Muscle layer of colon (tissue), 2 donors: ENCODE measurements around the gene FXN.

Source experiments
- H3K27ac ChIP-seq: one replicate; pipeline ENCODE4 v1.7.0; 2013; ENCODE audit warnings: low read depth, mild to moderate bottlenecking, low read length, moderate library complexity
- H3K27me3 ChIP-seq, 2 donors: one replicate each; pipeline ENCODE4 v1.7.0; 2013; ENCODE audit warnings: low read length in 2 of 2, mild to moderate bottlenecking in 2 of 2; ENCODE audit not compliant: insufficient read depth in 2 of 2, control insufficient read depth in 1 of 2
- H3K36me3 ChIP-seq: one replicate; pipeline ENCODE4 v1.7.0; 2013; ENCODE audit warnings: mild to moderate bottlenecking, low read length; ENCODE audit not compliant: insufficient read depth
- H3K4me1 ChIP-seq: one replicate; pipeline ENCODE4 v1.7.0; 2013; ENCODE audit warnings: mild to moderate bottlenecking, low read length; ENCODE audit not compliant: insufficient read depth
- H3K4me3 ChIP-seq, 2 donors: one replicate each; pipeline ENCODE4 v1.7.0; 2013; ENCODE audit warnings: low read length in 2 of 2, low read depth in 1 of 2, mild to moderate bottlenecking in 1 of 2, moderate library complexity in 1 of 2
- H3K9ac ChIP-seq: one replicate; pipeline ENCODE4 v1.7.0; 2013; ENCODE audit warnings: low read length
- H3K9me3 ChIP-seq: one replicate; pipeline ENCODE4 v1.7.0; 2013; ENCODE audit warnings: mild to moderate bottlenecking, low read length
- donor health status: abdominal sarcoma.
- donor health status: Adenocarcinoma of cecum.

The FXN gene

GRCh38 chr9:69028754-69029153 is 6.8 kb upstream of the FXN start:
- H3K36me3 ChIP-seq = no peaks in the 10 kb centered on the region
- no peaks in the 10 kb centered on the region for H3K9me3 ChIP-seq
- no peak overlapping the region for H3K27ac ChIP-seq

GRCh38 chr9:69029535-69029934 is 6.0 kb upstream of the FXN start:
- Histone ChIP-seq H3K27ac (no peak overlapping the region), H3K4me3 (no peak overlapping the region), H3K4me1 (no peaks in the 10 kb centered on the region), H3K36me3 (no peaks in the 10 kb centered on the region), H3K27me3 (no peaks in the 10 kb centered on the region), H3K9ac (no peak overlapping the region), H3K9me3 (no peaks in the 10 kb centered on the region)

More at GRCh38 chr9:69028754-69029153, 6.8 kb upstream of the FXN start:
- H3K9ac ChIP-seq = no peak overlapping the region
- H3K4me1 ChIP-seq = no peaks in the 10 kb centered on the region
- no peak overlapping the region for H3K4me3 ChIP-seq
- no peaks in the 10 kb centered on the region for H3K27me3 ChIP-seq

DNA sequence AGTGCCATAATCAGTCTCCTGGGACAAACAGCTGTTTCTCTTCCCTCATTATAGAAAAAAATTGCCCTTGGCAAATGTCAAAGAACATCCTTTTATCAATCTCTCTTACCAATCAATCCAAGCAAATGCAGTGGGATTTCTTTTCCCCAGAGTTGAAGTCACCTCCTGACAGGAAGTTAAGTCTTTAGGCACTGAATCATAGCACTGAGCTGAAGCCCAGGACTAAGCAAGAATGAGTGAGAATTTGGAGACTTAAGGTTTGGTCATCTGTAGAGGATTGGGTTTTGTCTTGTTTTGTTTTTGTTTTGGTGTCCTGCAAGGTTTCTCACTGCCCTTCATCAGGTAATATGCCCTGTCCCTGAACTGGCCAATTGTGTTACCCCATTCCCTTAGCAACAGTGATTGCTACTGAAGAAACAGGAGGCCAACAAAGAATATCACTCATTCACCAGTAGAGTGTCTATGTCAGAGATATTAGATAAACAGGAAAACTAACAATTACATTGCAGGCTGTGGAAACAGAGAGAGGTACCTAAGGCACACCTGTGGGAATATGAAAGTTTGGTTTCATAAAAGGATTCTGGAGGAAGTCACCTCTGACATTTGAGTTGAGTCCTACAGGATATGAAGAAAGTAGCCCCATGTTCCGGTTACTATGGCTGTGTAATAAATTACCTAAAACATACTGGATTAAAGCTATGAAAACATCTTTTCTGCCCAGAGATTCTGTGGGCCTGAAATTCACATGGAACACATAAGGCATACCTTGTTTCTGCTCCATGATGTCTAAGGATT is 4.5 kb upstream of the FXN start:
- no peak overlapping the region for H3K27ac ChIP-seq
- peaks cover 4% of the 10 kb centered on the region for H3K4me1 ChIP-seq
- H3K9ac ChIP-seq = no peak overlapping the region
- H3K36me3 ChIP-seq = no peaks in the 10 kb centered on the region
- H3K9me3 ChIP-seq = no peaks in the 10 kb centered on the region
- no peaks in the 10 kb centered on the region for H3K27me3 ChIP-seq
- no peak overlapping the region for H3K4me3 ChIP-seq

DNA sequence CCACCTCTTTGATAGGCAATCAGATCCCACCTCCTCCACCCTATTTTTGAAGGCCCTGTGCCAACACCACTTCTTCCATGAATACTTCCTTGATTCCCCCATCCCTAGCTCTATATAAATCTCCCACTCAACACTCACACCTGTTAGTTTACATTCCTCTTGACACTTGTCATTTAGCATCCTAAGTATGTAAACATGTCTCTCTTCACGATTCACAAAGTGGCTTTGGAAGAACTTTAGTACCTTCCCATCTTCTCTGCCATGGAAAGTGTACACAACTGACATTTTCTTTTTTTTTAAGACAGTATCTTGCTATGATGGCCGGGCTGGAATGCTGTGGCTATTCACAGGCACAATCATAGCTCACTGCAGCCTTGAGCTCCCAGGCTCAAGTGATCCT is 1.5 kb upstream of the FXN start:
- no peak overlapping the region for H3K4me3 ChIP-seq
- H3K27me3 ChIP-seq = no peaks in the 10 kb centered on the region
- no peaks in the 10 kb centered on the region for H3K9me3 ChIP-seq
- H3K36me3 ChIP-seq = no peaks in the 10 kb centered on the region
- no peak overlapping the region for H3K27ac ChIP-seq
- H3K4me1 ChIP-seq = peaks cover 11% of the 10 kb centered on the region
- H3K9ac ChIP-seq = no peak overlapping the region

DNA sequence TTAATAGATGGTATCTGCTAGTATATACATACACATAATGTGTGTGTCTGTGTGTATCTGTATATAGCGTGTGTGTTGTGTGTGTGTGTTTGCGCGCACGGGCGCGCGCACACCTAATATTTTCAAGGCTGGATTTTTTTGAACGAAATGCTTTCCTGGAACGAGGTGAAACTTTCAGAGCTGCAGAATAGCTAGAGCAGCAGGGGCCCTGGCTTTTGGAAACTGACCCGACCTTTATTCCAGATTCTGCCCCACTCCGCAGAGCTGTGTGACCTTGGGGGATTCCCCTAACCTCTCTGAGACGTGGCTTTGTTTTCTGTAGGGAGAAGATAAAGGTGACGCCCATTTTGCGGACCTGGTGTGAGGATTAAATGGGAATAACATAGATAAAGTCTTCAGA is 757 bp downstream of the FXN start:
- H3K36me3 ChIP-seq = no peaks in the 10 kb centered on the region
- no peaks in the 10 kb centered on the region for H3K9me3 ChIP-seq
- H3K27ac ChIP-seq = peak overlapping the region; percentile 93
- H3K4me3 ChIP-seq = peak overlapping the region; percentile 86 to 92
- H3K9ac ChIP-seq = peak overlapping the region; percentile 82
- no peaks in the 10 kb centered on the region for H3K27me3 ChIP-seq
- H3K4me1 ChIP-seq = peaks cover 11% of the 10 kb centered on the region

DNA sequence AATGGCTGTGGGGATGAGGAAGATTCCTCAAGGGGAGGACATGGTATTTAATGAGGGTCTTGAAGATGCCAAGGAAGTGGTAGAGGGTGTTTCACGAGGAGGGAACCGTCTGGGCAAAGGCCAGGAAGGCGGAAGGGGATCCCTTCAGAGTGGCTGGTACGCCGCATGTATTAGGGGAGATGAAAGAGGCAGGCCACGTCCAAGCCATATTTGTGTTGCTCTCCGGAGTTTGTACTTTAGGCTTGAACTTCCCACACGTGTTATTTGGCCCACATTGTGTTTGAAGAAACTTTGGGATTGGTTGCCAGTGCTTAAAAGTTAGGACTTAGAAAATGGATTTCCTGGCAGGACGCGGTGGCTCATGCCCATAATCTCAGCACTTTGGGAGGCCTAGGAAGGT is 1.2 kb downstream of the FXN start:
- peak overlapping the region in 1 of 2 donors; percentile 92 for H3K4me3 ChIP-seq
- no peaks in the 10 kb centered on the region for H3K9me3 ChIP-seq
- H3K4me1 ChIP-seq = peaks cover 11% of the 10 kb centered on the region
- H3K9ac ChIP-seq = peak overlapping the region; percentile 82
- no peaks in the 10 kb centered on the region for H3K36me3 ChIP-seq
- no peak overlapping the region for H3K27ac ChIP-seq
- H3K27me3 ChIP-seq = no peaks in the 10 kb centered on the region

GRCh38 chr9:69040646-69041045 is 5.1 kb downstream of the FXN start:
- Histone ChIP-seq H3K27me3 (no peaks in the 10 kb centered on the region), H3K27ac (no peak overlapping the region), H3K4me1 (peaks cover 16% of the 10 kb centered on the region), H3K9ac (no peak overlapping the region), H3K9me3 (no peaks in the 10 kb centered on the region), H3K36me3 (no peaks in the 10 kb centered on the region), H3K4me3 (no peak overlapping the region)

GRCh38 chr9:69044240-69045219 is 9.0 kb downstream of the FXN start:
- Histone ChIP-seq H3K9ac (no peak overlapping the region), H3K27ac (no peak overlapping the region)

GRCh38 chr9:69045821-69046220 is 10.3 kb downstream of the FXN start:
- H3K9me3 ChIP-seq = no peaks in the 10 kb centered on the region
- H3K27ac ChIP-seq = no peak overlapping the region
- H3K9ac ChIP-seq = no peak overlapping the region
- no peaks in the 10 kb centered on the region for H3K27me3 ChIP-seq
- no peak overlapping the region for H3K4me3 ChIP-seq
- H3K4me1 ChIP-seq = peaks cover 9% of the 10 kb centered on the region
- H3K36me3 ChIP-seq = peaks cover 18% of the 10 kb centered on the region

More at GRCh38 chr9:69044240-69045219, 9.0 kb downstream of the FXN start:
- Histone ChIP-seq H3K36me3 (peaks cover 18% of the 10 kb centered on the region), H3K4me3 (no peak overlapping the region), H3K27me3 (no peaks in the 10 kb centered on the region), H3K9me3 (no peaks in the 10 kb centered on the region), H3K4me1 (peaks cover 9% of the 10 kb centered on the region)

DNA sequence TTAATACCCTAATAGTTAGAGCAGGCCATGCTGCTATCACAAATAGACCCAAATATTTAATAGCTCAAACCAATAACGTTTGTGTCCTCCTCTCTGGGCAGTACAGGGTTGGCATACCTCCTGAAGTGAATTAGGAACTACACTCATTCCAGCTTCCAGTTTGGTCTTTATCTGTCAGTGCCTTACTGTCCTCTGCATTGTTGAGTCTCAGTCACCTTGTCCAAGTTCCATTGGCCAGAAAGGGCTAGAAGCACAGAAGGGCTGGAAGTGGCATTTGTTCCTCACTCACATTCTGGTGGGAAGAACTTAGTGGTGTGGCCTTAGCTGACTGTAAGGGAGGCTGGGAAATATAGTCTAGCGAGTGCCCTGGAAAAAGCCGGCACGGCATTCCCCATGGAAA is 11.2 kb downstream of the FXN start:
- Histone ChIP-seq H3K27me3 (no peaks in the 10 kb centered on the region), H3K27ac (no peak overlapping the region), H3K4me1 (peaks cover 9% of the 10 kb centered on the region), H3K36me3 (peaks cover 18% of the 10 kb centered on the region), H3K9ac (no peak overlapping the region), H3K4me3 (no peak overlapping the region), H3K9me3 (no peaks in the 10 kb centered on the region)

- no peaks in the 10 kb centered on the region for H3K27me3 ChIP-seq
- H3K4me1 ChIP-seq = peaks cover 9% of the 10 kb centered on the region
- H3K9me3 ChIP-seq = no peaks in the 10 kb centered on the region
- H3K9ac ChIP-seq = no peak overlapping the region
- H3K4me3 ChIP-seq = no peak overlapping the region
- H3K36me3 ChIP-seq = peaks cover 18% of the 10 kb centered on the region
- no peak overlapping the region for H3K27ac ChIP-seq
Observed at GRCh38 chr9:69047371-69047770, 11.8 kb downstream of the FXN start.
